ENCODE measurements around the gene CADM2.

Gene CADM2

GRCh38 chr3:85783291-85783690, 824.5 kb downstream of the CADM2 start:
- Histone ChIP-seq H3K4me3 (ENCODE audit: low read depth, low read length, poor library complexity, severe bottlenecking) (no peak overlapping the region), H3K36me3 (ENCODE audit: insufficient read depth, low read length) (no peaks in the 10 kb centered on the region), H3K4me1 (ENCODE audit: insufficient read depth, low read length, severe bottlenecking) (no peaks in the 10 kb centered on the region), H3K4me2 (ENCODE audit: low read length) (no peak overlapping the region), H4K20me1 (ENCODE audit: insufficient read depth, low read length) (no peaks in the 10 kb centered on the region), H3K27me3 (ENCODE audit: insufficient read depth, low read length) (no peaks in the 10 kb centered on the region), H3K9me3 (ENCODE audit: low read length) (no peaks in the 10 kb centered on the region), H2AFZ (ENCODE audit: low read length) (no peak overlapping the region), H3K9ac (ENCODE audit: low read length) (no peak overlapping the region), H3K79me2 (ENCODE audit: insufficient read depth, low read length) (no peaks in the 10 kb centered on the region), H3K9me2 (ENCODE audit: low read depth, low read length) (no peaks in the 10 kb centered on the region), H3K27ac (ENCODE audit: low read depth, low read length, poor library complexity, severe bottlenecking) (no peak overlapping the region), H3F3A (ENCODE audit: insufficient read depth, low read length) (no peaks in the 10 kb centered on the region)
- TF ChIP-seq EZH2 (IDR thresholded peaks at IDR 0.05; ENCODE audit: borderline replicate concordance, low read length) (no peak), CTCF (IDR thresholded peaks at IDR 0.05; ENCODE audit: low read length) (no peak)

GRCh38 chr3:85785766-85786165, 827.0 kb downstream of the CADM2 start:
- H3K9me2 ChIP-seq (ENCODE audit: low read depth, low read length): no peaks in the 10 kb centered on the region
- H3F3A ChIP-seq (ENCODE audit: insufficient read depth, low read length): no peaks in the 10 kb centered on the region
- no peaks in the 10 kb centered on the region for H3K79me2 ChIP-seq (ENCODE audit: insufficient read depth, low read length)
- no peak for TF ChIP-seq EZH2 (IDR thresholded peaks at IDR 0.05; ENCODE audit: borderline replicate concordance, low read length)
- no peak for TF ChIP-seq CTCF (IDR thresholded peaks at IDR 0.05; ENCODE audit: low read length)
- no peaks in the 10 kb centered on the region for H3K4me1 ChIP-seq (ENCODE audit: insufficient read depth, low read length, severe bottlenecking)
- H2AFZ ChIP-seq (ENCODE audit: low read length): no peak overlapping the region
- no peaks in the 10 kb centered on the region for H3K27me3 ChIP-seq (ENCODE audit: insufficient read depth, low read length)
- no peak overlapping the region for H3K4me2 ChIP-seq (ENCODE audit: low read length)
- H3K27ac ChIP-seq (ENCODE audit: low read depth, low read length, poor library complexity, severe bottlenecking): no peak overlapping the region
- H3K36me3 ChIP-seq (ENCODE audit: insufficient read depth, low read length): no peaks in the 10 kb centered on the region
- no peaks in the 10 kb centered on the region for H4K20me1 ChIP-seq (ENCODE audit: insufficient read depth, low read length)
- no peak overlapping the region for H3K4me3 ChIP-seq (ENCODE audit: low read depth, low read length, poor library complexity, severe bottlenecking)
- H3K9me3 ChIP-seq (ENCODE audit: low read length): no peaks in the 10 kb centered on the region
- no peak overlapping the region for H3K9ac ChIP-seq (ENCODE audit: low read length)

- H3K79me2 ChIP-seq (ENCODE audit: insufficient read depth, low read length): no peaks in the 10 kb centered on the region
- no peak overlapping the region for H3K4me3 ChIP-seq (ENCODE audit: low read depth, low read length, poor library complexity, severe bottlenecking)
- H3K4me1 ChIP-seq (ENCODE audit: insufficient read depth, low read length, severe bottlenecking): no peaks in the 10 kb centered on the region
- H3K27me3 ChIP-seq (ENCODE audit: insufficient read depth, low read length): no peaks in the 10 kb centered on the region
- no peak overlapping the region for H3K27ac ChIP-seq (ENCODE audit: low read depth, low read length, poor library complexity, severe bottlenecking)
- no peak overlapping the region for H3K9ac ChIP-seq (ENCODE audit: low read length)
- H4K20me1 ChIP-seq (ENCODE audit: insufficient read depth, low read length): no peaks in the 10 kb centered on the region
- no peaks in the 10 kb centered on the region for H3K9me2 ChIP-seq (ENCODE audit: low read depth, low read length)
- H2AFZ ChIP-seq (ENCODE audit: low read length): no peak overlapping the region
- no peaks in the 10 kb centered on the region for H3F3A ChIP-seq (ENCODE audit: insufficient read depth, low read length)
- no peak overlapping the region for H3K4me2 ChIP-seq (ENCODE audit: low read length)
- TF ChIP-seq CTCF (IDR thresholded peaks at IDR 0.05; ENCODE audit: low read length) (no peak), EZH2 (IDR thresholded peaks at IDR 0.05; ENCODE audit: borderline replicate concordance, low read length) (no peak)
- no peaks in the 10 kb centered on the region for H3K9me3 ChIP-seq (ENCODE audit: low read length)
- no peaks in the 10 kb centered on the region for H3K36me3 ChIP-seq (ENCODE audit: insufficient read depth, low read length)
Measured at GRCh38 chr3:85790445-85791030, 831.7 kb downstream of the CADM2 start.
